NCI-H460 (cell line): ENCODE data around the gene MEIS2. TPM values are rescaled to one million over a fixed set of nuclear protein-coding genes. Genes with fewer than 3 reads are reported as not detected.

ENCODE experiments used
- DNase-seq: peaks from one replicate; pipeline ENCODE4 v3.0.0-alpha.2; 2016; ENCODE audit warnings: low read depth; ENCODE audit errors: extremely low read depth
- total RNA-seq: library from RNA; depleted of rRNA; stranded (reverse); fragments of >200 nt; shearing (Covaris generic); gene quantifications from 2 replicates; pipeline ENCODE4 v1.2.3, GENCODE V29; 2014

Gene MEIS2
- total RNA-seq, 1 experiment from 2014 or later: 13.0 TPM

GRCh38 chr15:37045859-37046740, 54.2 kb downstream of the MEIS2 start:
- DNase-seq: no peak

GRCh38 chr15:37044915-37045648, 55.3 kb downstream of the MEIS2 start:
- DNase-seq: no peak

GRCh38 chr15:37041836-37042235, 58.5 kb downstream of the MEIS2 start:
- no peak for DNase-seq

DNA sequence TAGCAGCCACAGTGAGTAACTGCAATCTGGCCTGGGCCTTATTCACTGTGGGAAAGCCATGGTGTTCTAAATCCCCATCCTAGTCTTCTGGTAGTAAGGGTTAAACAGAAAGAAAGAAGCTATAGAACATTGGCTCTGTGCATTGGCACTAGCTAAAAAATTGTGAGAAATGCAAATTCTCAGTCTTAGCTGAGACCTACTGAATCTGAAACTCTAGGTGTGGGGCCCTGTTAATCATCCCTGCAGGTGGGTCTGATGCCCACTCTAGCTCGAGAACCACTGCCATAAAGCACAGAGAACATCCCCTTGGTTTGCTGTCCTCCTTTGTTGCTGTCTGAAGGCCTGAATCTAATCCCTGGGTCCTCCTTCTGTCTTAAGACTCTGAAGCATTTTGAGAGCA, 59.3 kb downstream of the MEIS2 start:
- DNase-seq: no peak

DNA sequence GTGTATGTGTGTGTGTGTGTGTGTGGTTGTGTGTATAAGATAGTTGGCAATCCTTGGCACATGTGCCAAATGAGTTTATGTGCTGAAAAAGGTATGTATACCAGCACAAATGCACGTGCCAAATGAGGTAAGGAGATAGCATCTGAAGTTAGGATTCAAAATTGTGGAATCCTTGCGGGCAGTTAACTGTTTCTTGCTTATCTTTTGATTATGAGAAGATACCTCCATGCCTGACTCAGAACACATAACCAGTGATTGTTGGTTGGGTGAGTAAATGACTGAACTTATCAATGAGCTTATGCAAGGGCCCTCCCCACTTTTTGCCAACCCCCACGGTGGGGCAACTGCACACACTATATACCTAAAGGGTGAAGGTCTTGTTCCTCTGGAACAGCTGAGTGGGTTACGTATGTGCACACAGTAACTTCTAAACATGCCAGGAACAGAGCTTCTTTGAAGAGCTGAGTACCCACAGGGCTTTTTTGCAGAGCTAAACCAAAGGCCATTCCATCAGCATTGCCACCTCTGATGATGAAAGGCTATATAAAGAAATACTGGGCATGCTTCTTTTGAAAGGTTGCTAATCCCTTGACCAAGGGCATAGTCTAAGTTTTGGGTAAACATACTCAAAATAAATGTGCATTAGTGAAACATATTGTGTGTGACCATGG, 60.1 kb downstream of the MEIS2 start:
- DNase-seq: no peak

- no peak for DNase-seq
Observed at GRCh38 chr15:37038716-37039106, 61.6 kb downstream of the MEIS2 start.

GRCh38 chr15:37037850-37038715, 62.3 kb downstream of the MEIS2 start:
- no peak for DNase-seq

- no peak for DNase-seq
Observed at GRCh38 chr15:37037071-37037655, 63.2 kb downstream of the MEIS2 start.

DNA sequence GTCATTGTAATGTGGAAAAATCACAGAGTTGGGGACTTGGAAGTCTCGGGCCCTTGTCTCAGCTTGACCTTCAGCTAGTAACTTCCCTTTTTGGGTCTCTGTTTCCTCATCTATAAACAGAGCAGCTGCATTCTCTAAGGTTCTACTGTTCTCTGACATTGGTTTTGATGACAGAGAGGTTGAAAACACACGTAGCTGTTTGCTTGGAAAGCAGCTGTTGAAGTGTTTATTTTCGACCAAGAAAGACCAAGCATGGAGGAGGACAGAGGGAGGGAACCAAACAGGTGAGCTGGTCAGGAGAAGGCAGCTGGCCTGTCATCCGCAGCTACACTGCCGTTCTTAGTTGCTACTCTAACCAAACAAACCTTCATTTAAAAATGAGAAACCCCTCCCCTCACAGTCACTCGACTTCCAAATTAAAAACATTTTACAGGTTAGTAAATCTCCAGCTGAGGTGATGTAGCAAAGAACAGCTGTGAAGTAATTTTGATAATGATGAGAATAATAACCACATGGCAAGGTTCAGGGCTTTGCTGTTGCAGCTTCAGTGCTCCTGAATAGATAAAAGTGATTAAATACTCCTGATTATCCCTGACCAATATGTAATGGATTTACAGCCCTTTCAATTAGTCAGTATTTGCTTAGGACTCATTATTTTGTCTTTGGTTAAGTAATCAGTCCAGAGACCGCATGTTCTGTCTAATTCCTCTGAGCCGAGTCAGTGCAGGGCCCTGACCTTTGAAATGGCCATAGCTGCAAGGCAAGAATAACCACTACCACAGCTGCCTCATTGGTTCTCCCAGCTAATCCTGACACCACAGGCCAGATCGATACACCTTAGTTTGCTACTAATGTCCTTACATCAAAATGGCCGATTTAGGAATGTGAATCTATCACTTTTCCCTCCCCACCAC, 65.3 kb downstream of the MEIS2 start:
- DNase-seq: no peak

- no peak for DNase-seq
Observed at GRCh38 chr15:37034392-37034791, 66.0 kb downstream of the MEIS2 start.

GRCh38 chr15:37032091-37032775, 68.1 kb downstream of the MEIS2 start:
- DNase-seq: no peak

DNA sequence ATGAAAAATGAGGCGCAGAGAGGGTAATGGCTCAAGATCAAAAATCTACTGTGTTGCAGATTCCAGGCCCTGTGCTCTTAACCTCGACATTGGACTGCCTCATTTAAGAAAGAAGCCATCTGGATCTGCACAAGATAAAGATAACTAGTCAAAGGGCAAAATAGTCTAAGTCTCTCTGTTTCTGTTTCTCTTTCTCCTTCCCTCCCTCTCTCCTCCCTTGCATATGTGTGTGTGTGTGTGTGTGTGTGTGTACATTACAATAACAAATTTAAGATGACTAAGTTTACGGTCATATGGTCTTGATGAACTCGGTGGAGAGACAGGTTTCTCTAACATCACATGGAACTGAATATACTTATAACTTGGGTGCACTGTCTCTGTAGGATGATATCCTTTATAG, 69.2 kb downstream of the MEIS2 start:
- no peak for DNase-seq

GRCh38 chr15:37028625-37029296, 71.6 kb downstream of the MEIS2 start:
- DNase-seq: no peak

DNA sequence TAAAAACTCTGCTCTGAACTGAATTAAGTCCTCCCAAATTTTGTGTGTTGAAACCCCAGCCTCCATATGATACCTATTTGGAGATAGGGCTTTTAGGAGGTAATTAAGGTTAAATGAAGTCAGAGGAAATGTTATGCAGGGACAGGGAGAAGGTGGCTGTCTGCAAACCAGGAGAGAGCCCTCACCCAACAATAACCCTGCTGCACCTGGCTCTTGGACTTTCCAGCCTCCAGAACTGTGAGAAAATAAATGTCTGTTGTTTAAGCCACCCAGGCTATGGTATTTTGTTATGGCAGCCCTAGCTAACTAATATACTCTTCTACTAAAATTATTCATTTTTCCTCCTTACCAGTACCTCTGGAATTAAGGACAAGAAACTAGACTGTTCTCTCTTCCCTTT, 79.5 kb downstream of the MEIS2 start:
- DNase-seq: no peak

DNA sequence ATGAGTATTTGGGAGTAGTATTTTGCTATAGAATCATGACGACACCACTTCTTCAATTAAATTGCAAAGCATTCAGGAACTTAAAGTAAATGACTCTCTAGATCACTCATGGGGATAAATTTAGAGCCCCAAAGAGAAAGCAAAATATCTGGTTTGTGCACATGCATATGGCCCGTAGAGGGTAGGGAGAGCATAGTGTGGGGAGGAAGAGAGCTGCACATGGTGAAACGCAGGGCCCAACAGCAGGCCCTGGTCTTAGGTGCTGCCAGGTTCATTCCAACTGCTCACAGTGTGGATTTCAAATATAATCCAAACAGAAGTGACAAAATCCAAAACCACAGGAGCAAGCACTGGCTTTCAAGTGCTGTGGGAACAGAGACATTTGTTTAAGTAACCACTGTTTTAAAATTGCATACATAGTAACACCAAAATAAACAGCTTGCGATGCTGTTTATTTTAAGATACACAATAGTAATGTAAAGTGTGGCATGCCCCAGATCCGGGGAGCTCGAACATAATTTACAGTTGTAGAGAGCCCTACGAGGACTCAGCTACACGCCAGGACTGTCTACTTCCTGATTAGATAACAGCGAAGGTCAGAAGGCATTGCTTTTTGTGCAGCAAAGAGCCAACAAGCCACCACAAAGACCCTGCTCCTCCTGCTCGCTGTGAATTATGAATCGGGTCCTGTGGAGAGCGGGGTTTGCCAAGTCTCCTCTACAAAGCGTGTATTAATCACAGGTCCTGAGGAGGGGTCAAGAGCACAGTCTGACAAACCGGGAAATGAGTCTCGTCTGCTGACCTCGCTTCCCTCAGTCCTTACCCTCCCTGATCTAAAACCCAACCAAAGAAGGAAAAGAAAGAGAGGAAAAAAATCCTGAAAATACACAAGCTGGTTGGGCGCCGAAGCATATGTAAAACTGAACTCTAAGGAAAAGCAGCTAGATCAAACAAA, 80.6 kb downstream of the MEIS2 start:
- DNase-seq: no peak

DNA sequence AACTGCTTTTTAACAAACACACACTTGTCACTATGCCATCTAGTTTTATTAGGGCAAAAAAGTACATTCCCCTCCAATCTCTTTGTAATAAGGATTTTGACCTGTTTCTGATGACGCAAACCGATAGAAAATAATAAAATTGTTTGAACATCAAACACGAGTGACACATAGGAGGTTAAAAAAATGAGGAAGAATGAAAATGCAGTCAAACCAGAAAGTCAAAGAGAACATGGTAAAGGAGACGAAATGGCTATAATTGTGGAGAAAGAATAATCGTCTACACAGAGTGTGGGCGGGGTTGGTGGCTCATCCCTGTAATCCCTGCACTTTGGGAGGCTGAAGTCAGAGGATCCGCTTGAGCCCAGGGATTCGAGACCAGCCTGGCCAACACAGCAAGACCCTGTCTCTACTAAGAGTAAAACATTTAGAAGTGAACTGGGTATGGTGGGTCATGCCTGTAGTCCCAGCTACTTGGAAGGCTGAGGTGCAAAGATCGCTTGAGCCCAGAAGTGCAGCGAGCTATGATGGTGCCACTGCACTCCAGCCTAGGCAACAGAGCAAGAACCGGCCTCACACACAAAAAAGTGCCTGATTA, 83.2 kb downstream of the MEIS2 start:
- no peak for DNase-seq
